B cell (primary cell): Measurements from ENCODE around the gene EGLN2.

ENCODE experiments used
- CTCF ChIP-seq: fragments of 200-600 bp; IDR thresholded peaks from one replicate; pipeline ENCODE4 v1.8.0; 2022; ENCODE audit warnings: antibody characterized with exemption, mild to moderate bottlenecking
- EZH2 ChIP-seq: IDR thresholded peaks from 2 replicates; pipeline ENCODE4 v1.6.1; 2012; ENCODE audit warnings: borderline replicate concordance, low read depth, mild to moderate bottlenecking, moderate library complexity, low read length; ENCODE audit not compliant: insufficient read depth, poor library complexity, severe bottlenecking

GRCh38 chr19:40811478-40812341 lies 12.7 kb downstream of the EGLN2 start:
- peak; percentile 25 for TF ChIP-seq CTCF
- no peak for TF ChIP-seq EZH2
